Erythroblast (primary cell): ENCODE results near the gene ZC3H18.

Experiments used
- GATA1 ChIP-seq: IDR thresholded peaks from 2 replicates; pipeline ENCODE4 v1.6.1; 2011; ENCODE audit warnings: low read depth, mild to moderate bottlenecking, control low read depth, low read length, moderate library complexity
- POLR2A ChIP-seq: IDR thresholded peaks from 2 replicates; pipeline ENCODE4 v1.6.1; 2011; ENCODE audit warnings: mild to moderate bottlenecking, low read length

- TF ChIP-seq POLR2A, result no peak
- TF ChIP-seq GATA1, result no peak
Measured at GRCh38 chr16:88548985-88549384, 21.2 kb upstream of the ZC3H18 start.
